Kidney capillary endothelial cell (primary cell): ENCODE data around the gene RAB31.

Experiments
- DNase-seq: peaks from one replicate; pipeline ENCODE4 v3.0.0-alpha.2; 2018; ENCODE audit warnings: low spot score

RAB31 gene

GRCh38 chr18:9820127-9820526, 112.0 kb downstream of the RAB31 start:
- DNase-seq, result no peak

GRCh38 chr18:9820719-9821118, 112.6 kb downstream of the RAB31 start:
- no peak for DNase-seq

- no peak for DNase-seq
Measured at GRCh38 chr18:9822587-9823185, 114.6 kb downstream of the RAB31 start.

- no peak for DNase-seq
Measured at GRCh38 chr18:9823805-9824473, 115.8 kb downstream of the RAB31 start.

GRCh38 chr18:9824474-9824832, 116.4 kb downstream of the RAB31 start:
- no peak for DNase-seq

GRCh38 chr18:9824952-9825371, 116.9 kb downstream of the RAB31 start:
- no peak for DNase-seq

- DNase-seq, result peak; percentile 72
Measured at GRCh38 chr18:9825571-9826073, 117.5 kb downstream of the RAB31 start.

- no peak for DNase-seq
Measured at GRCh38 chr18:9826685-9827084, 118.6 kb downstream of the RAB31 start.

GRCh38 chr18:9827211-9827792, 119.2 kb downstream of the RAB31 start:
- DNase-seq, result peak; percentile 7

GRCh38 chr18:9827793-9828505, 119.8 kb downstream of the RAB31 start:
- DNase-seq, result peak; percentile 91

GRCh38 chr18:9828506-9829396, 120.7 kb downstream of the RAB31 start:
- no peak for DNase-seq

GRCh38 chr18:9829397-9829712, 121.3 kb downstream of the RAB31 start:
- no peak for DNase-seq

GRCh38 chr18:9831036-9831722, 123.1 kb downstream of the RAB31 start:
- no peak for DNase-seq

GRCh38 chr18:9831723-9832199, 123.7 kb downstream of the RAB31 start:
- DNase-seq, result no peak

- no peak for DNase-seq
Measured at GRCh38 chr18:9832871-9833270, 124.8 kb downstream of the RAB31 start.

GRCh38 chr18:9834551-9834950, 126.5 kb downstream of the RAB31 start:
- DNase-seq, result no peak

GRCh38 chr18:9835113-9835755, 127.1 kb downstream of the RAB31 start:
- no peak for DNase-seq

GRCh38 chr18:9835825-9836224, 127.7 kb downstream of the RAB31 start:
- DNase-seq, result no peak

- no peak for DNase-seq
Measured at GRCh38 chr18:9838144-9838877, 130.2 kb downstream of the RAB31 start.

- DNase-seq, result no peak
Measured at GRCh38 chr18:9839211-9839610, 131.1 kb downstream of the RAB31 start.
